HPDE6-E6E7 (cell line): ENCODE results near the gene ATG9B.
A peak's percentile ranks its signal among the peaks of the same experiment; 100 is the strongest.
"Not testable (repeated sequence)": the region's sequence is repeated elsewhere in the genome, so short reads cannot be mapped to it uniquely, and the experiment has no call there.

Experiments
- DNase-seq: peaks from one replicate; pipeline ENCODE4 v3.0.0; 2011; ENCODE audit warnings: missing footprints; ENCODE audit errors: extremely low spot score

The ATG9B gene

GRCh38 chr7:151035026-151035717 lies 10.9 kb upstream of the ATG9B start:
- no peak for DNase-seq

GRCh38 chr7:151034312-151035025 lies 10.2 kb upstream of the ATG9B start:
- DNase-seq, result no peak

- DNase-seq, result no peak
Measured at GRCh38 chr7:151033864-151034249, 9.6 kb upstream of the ATG9B start.

GRCh38 chr7:151032936-151033863 lies 8.9 kb upstream of the ATG9B start:
- DNase-seq, result no peak

- no peak for DNase-seq
Measured at GRCh38 chr7:151031011-151031410, 6.7 kb upstream of the ATG9B start.

GRCh38 chr7:151028948-151029501 lies 4.7 kb upstream of the ATG9B start:
- no peak for DNase-seq

- peak; percentile 100 for DNase-seq
Measured at GRCh38 chr7:151028131-151028947, 4.0 kb upstream of the ATG9B start, which contains the start of gene ABCB8. TSS of gene ABCB8 (plus strand) at chr7:151028450. CDS start at chr7:151028516, 66 bp downstream.

GRCh38 chr7:151027728-151028130 lies 3.4 kb upstream of the ATG9B start:
- not testable (repeated sequence) for DNase-seq

- not testable (repeated sequence) for DNase-seq
Measured at GRCh38 chr7:151026771-151027727, 2.8 kb upstream of the ATG9B start.

- peak; percentile 72 for DNase-seq
Measured at GRCh38 chr7:151025924-151026671, 1.8 kb upstream of the ATG9B start.

- no peak for DNase-seq
Measured at GRCh38 chr7:151023232-151023631, 1.1 kb downstream of the ATG9B start.

GRCh38 chr7:151020231-151020630 lies 4.1 kb downstream of the ATG9B start:
- DNase-seq, result no peak

GRCh38 chr7:151019130-151019447 lies 5.2 kb downstream of the ATG9B start:
- DNase-seq, result no peak

GRCh38 chr7:151018421-151019129 lies 5.7 kb downstream of the ATG9B start:
- DNase-seq, result no peak

- DNase-seq, result no peak
Measured at GRCh38 chr7:151017953-151018420, 6.3 kb downstream of the ATG9B start.

- no peak for DNase-seq
Measured at GRCh38 chr7:151017370-151017952, 6.8 kb downstream of the ATG9B start.

GRCh38 chr7:151016942-151017341 lies 7.4 kb downstream of the ATG9B start:
- no peak for DNase-seq

- DNase-seq, result no peak
Measured at GRCh38 chr7:151016505-151016904, 7.8 kb downstream of the ATG9B start.
